Fibroblast of villous mesenchyme (primary cell): ENCODE measurements around the gene PPP1R2B. TPM values are rescaled to one million over a fixed set of nuclear protein-coding genes. Genes with fewer than 3 reads are reported as not detected.

Experiments used
- DNase-seq: peaks from one replicate; pipeline ENCODE4 v3.0.0-alpha.2; 2010; ENCODE audit warnings: low read depth
- H3K4me3 ChIP-seq: 2 replicates; pipeline ENCODE4 v1.5.1; 2011; ENCODE audit warnings: low read depth, mild to moderate bottlenecking, low read length
- total RNA-seq: library from RNA; depleted of rRNA; stranded (reverse); fragments of >200 nt; gene quantifications from 2 replicates; pipeline ENCODE4 v1.2.3, GENCODE V29; 2012
- TF ChIP-seq, protein P1 (sequence below): IDR thresholded peaks from 2 replicates; pipeline ENCODE4 v1.5.1; 2012; ENCODE audit warnings: low read depth, mild to moderate bottlenecking, low read length; ENCODE audit not compliant: insufficient read depth

The PPP1R2B gene
- total RNA-seq, 1 donor: under 0.01 TPM

DNA sequence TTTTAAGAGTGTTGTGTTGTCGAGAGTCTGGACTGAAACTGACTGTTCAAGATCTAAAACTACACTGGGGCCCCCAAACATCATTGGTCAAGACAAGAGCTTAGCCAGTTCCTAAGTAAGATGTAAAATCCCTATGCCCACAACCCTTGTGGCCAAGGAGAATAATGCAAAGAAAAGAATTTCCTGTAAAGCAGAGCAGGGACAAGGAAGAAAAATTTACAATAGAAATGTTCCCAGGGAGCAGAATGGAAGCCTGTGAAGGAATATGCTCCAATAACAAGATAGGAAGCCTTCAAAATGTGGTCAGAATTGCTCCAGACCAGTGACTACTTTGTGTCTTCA is 20.4 kb downstream of the PPP1R2B start:
- H3K4me3 ChIP-seq: no peak overlapping the region
- DNase-seq: no peak
- TF ChIP-seq, protein P1, sequence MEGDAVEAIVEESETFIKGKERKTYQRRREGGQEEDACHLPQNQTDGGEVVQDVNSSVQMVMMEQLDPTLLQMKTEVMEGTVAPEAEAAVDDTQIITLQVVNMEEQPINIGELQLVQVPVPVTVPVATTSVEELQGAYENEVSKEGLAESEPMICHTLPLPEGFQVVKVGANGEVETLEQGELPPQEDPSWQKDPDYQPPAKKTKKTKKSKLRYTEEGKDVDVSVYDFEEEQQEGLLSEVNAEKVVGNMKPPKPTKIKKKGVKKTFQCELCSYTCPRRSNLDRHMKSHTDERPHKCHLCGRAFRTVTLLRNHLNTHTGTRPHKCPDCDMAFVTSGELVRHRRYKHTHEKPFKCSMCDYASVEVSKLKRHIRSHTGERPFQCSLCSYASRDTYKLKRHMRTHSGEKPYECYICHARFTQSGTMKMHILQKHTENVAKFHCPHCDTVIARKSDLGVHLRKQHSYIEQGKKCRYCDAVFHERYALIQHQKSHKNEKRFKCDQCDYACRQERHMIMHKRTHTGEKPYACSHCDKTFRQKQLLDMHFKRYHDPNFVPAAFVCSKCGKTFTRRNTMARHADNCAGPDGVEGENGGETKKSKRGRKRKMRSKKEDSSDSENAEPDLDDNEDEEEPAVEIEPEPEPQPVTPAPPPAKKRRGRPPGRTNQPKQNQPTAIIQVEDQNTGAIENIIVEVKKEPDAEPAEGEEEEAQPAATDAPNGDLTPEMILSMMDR: no peak

DNA sequence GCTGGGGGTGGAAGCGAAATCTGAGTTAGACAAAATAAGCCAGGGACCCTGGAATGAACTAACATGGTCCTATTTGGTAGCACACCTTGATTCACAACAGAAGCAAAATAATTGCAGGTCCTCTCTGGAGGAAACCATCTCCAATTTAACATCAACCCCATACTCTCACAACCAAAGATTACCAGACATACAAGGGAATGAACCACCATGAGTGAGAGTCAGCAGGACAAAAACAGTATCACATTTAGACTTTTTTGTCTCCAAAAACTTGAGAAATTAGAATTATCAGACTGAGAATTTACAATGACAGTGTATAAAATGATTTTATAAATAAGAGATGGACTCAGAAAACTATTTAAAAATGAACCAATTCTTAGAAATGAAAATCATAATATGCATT is 21.1 kb downstream of the PPP1R2B start:
- no peak for DNase-seq
- TF ChIP-seq, protein P1: no peak
- no peak overlapping the region for H3K4me3 ChIP-seq

DNA sequence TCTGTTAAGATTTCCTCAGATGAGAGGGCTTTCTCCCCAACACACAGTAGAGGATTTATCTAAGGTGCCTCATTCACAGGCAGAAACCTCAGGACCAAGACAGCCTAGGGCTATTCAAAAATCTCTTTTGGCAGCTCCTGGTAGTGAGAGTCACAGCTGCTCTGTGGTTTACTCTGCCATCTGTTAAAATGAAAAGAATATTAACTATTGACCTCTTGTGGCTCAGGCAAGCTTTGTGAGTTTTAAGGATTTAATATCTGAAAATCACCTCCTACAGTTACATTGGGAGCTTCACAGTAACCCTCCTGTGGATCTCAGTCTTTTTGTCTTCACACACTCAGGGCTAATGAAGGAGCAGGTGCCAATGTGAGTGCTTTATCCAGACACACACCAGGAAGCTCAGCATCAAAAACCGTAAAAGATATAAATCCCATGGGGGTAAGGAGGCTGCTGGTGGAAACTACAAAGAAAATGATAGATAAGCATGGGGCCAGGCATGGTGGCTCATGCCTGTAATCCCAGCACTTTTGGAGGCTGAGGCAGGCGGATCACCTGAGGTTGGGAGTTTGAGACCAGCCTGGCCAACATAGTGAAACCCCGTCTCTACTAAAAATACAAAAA is 29.7 kb downstream of the PPP1R2B start:
- no peak overlapping the region for H3K4me3 ChIP-seq
- DNase-seq: no peak
- TF ChIP-seq, protein P1: no peak

DNA sequence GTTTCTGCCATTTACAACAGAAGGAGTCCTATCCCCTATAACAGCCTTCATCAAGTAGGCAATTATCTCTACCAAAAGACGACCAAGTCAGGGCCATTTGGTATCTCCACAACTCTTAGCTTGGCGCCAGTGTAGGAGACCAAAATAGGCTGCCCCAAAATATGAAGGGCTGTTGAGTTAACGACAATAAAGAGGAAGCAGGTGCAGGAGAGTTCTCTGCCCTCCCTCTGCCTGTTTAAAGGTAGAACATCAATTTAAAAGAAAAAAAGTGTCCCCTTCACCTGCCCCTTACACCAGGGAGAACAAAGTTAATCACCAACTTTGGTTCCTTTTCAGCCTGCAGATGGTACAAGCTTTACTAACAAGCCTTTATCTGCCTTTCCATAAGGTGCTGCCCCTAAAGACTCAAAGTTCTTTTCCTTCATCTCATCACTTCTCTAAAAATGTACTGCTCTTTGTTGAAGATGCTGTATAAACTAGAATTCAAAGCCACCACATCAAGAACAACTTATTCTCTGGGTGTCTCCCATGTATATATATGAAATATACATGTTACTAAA is 33.3 kb downstream of the PPP1R2B start:
- H3K4me3 ChIP-seq: no peak overlapping the region
- TF ChIP-seq, protein P1: no peak
- DNase-seq: no peak

DNA sequence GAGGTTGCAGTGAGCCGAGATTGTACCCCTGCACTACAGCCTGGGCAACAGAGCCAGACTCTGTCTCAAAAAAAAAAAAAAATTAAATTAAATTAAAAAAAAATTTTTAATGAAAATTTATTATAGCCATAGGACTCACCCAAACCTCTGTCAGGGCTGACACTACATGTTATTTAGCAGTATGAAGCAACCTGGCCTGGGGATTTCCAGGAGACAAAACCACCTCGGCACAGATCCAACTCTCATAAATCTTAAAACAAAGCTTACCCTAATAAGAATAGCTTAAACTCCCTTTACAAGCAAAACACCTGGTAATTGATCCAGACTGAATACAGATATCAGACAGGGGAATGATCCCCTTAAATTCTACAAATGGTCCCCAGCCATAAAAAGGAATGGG is 38.4 kb downstream of the PPP1R2B start:
- TF ChIP-seq, protein P1: no peak
- H3K4me3 ChIP-seq: no peak overlapping the region
- DNase-seq: no peak

DNA sequence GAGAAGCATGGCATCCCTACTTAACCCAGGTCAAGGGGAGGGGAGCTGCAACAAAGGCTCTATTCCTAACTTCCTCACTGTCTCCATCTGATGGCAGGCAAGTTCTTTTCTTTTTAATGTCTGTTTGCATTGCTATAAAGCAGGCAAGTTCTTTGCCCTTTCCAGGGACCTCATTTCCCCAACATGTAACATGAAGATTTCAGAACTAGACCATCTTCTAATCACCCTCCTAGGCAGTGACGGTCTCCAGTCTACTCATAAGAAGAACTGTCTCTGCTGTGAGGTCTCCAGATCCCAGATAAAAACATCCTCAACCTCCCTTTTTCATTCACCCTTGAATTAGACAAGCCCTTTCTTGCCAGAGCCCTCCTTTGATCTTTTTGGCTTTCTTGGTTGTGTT is 42.1 kb downstream of the PPP1R2B start:
- TF ChIP-seq, protein P1: no peak
- no peak for DNase-seq
- no peak overlapping the region for H3K4me3 ChIP-seq

DNA sequence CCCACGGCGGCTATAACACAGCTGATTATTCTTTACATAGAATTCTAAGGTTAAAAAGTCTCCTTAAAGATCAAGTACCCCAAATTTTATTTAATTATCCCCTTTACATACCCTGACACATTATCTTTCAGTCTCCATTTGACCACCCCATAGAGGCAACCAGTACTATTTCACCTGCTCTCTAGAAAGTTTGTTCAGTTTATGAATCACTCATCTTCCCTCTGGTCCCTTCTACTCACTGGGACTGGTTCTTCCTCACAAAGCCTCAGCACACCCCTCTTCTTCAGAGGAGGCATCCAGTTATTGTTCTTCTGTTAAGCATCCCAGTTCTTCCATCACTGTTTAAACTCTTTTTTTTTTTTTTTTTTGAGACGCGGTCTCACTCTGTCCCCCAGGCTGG is 42.8 kb downstream of the PPP1R2B start:
- DNase-seq: no peak
- TF ChIP-seq, protein P1: no peak
- H3K4me3 ChIP-seq: no peak overlapping the region
